Keratinocyte (primary cell): ENCODE measurements around the gene SEL1L3.

ENCODE experiments used
- EZH2 ChIP-seq: IDR thresholded peaks from one replicate; pipeline ENCODE4 v1.6.1; 2012; ENCODE audit warnings: inconsistent platforms, mild to moderate bottlenecking, low read length, moderate library complexity
- TF ChIP-seq, protein P1 (sequence below), 3 experiments: IDR thresholded peaks in 1 of 3; conservative IDR thresholded peaks in 1 of 3; optimal IDR thresholded peaks in 1 of 3; 2 replicates in 2 of 3; 3 replicates in 1 of 3; pipeline versions ENCODE3 to v1.5.1; 2011; ENCODE audit warnings: low read length in 3 of 3, mild to moderate bottlenecking in 3 of 3, moderate library complexity in 2 of 3, control low read depth in 1 of 3, inconsistent platforms in 1 of 3; ENCODE audit not compliant: insufficient read depth in 2 of 3; ENCODE audit errors: extremely low read depth in 1 of 3

DNA sequence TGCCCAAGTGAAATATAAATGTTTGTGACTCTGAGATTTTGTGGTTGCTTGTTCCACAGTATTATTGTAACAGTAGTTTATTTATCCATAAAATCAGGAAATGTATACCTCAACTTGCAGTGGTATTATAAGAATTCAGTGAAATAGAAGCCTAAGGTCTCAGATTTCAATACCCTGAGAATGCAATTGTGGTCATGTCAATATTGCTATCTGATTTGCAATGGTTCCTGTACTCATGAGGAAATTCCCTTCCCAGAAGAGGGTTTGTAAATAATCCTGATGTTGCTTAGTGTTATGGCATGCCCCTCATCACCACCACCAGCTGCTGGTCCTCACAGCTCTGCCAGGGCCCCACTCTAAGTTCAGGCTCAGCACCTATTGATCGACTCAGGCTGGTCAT, 139.4 kb downstream of the SEL1L3 start:
- TF ChIP-seq, protein P1, sequence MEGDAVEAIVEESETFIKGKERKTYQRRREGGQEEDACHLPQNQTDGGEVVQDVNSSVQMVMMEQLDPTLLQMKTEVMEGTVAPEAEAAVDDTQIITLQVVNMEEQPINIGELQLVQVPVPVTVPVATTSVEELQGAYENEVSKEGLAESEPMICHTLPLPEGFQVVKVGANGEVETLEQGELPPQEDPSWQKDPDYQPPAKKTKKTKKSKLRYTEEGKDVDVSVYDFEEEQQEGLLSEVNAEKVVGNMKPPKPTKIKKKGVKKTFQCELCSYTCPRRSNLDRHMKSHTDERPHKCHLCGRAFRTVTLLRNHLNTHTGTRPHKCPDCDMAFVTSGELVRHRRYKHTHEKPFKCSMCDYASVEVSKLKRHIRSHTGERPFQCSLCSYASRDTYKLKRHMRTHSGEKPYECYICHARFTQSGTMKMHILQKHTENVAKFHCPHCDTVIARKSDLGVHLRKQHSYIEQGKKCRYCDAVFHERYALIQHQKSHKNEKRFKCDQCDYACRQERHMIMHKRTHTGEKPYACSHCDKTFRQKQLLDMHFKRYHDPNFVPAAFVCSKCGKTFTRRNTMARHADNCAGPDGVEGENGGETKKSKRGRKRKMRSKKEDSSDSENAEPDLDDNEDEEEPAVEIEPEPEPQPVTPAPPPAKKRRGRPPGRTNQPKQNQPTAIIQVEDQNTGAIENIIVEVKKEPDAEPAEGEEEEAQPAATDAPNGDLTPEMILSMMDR (optimal IDR thresholded peaks at IDR 0.05 in 1 of 3, IDR thresholded peaks at IDR 0.05 in 1 of 3, conservative IDR thresholded peaks at IDR 0.05 in 1 of 3; ENCODE audit: extremely low read depth in 1 of 3, insufficient read depth in 2 of 3, low read length in 3 of 3) = no peak
- no peak for TF ChIP-seq EZH2
